IMR-90 (cell line): ENCODE data around the gene CHRNA3. TPM values are rescaled to one million over a fixed set of nuclear protein-coding genes. Genes with fewer than 3 reads are reported as not detected.

Experiments used
- ATAC-seq: fragments of 200-7000 bp; cut with Tn5 transposase; 2 replicates; pipeline ENCODE4 v1.9.1; 2020; ENCODE audit warnings: low read depth, mild to moderate bottlenecking, moderate library complexity
- BruUV-seq: library from RNA; stranded (reverse); fragments of 400-500 nt; replicated peaks from 2 replicates; lab custom pipeline; 2021; lab: Mats Ljungman, UMichigan
- CTCF ChIA-PET: fragments of 300-600 bp; formaldehyde crosslinking; extraction: SDS; loops from one replicate; lab custom pipeline; 2021; ENCODE audit warnings: antibody characterized with exemption; lab: Yijun Ruan, JAX
- POLR2A ChIA-PET: fragments of 300-600 bp; sonication (Branson Sonifier 250); formaldehyde crosslinking; loops from one replicate; lab custom pipeline; 2022; ENCODE audit warnings: antibody characterized with exemption; ENCODE audit not compliant: unreplicated experiment; lab: Charles Lee
- DNase-seq: peaks from one replicate; pipeline ENCODE4 v3.0.0; 2013
- H2AFZ ChIP-seq: replicated peaks from 2 replicates; pipeline ENCODE3; 2013; ENCODE audit warnings: low read length, mild to moderate bottlenecking; ENCODE audit not compliant: poor library complexity
- H2AK5ac ChIP-seq: 2 replicates; pipeline ENCODE4 v1.6.1; 2013; ENCODE audit warnings: low read depth, low read length, inconsistent platforms
- H2AK9ac ChIP-seq: replicated peaks from 2 replicates; pipeline ENCODE3; 2013; ENCODE audit warnings: mild to moderate bottlenecking, low read depth, low read length, moderate library complexity; ENCODE audit not compliant: poor library complexity
- H2BK120ac ChIP-seq: 2 replicates; pipeline ENCODE4 v1.6.1; 2013; ENCODE audit warnings: low read depth, low read length, inconsistent platforms
- H2BK15ac ChIP-seq: 3 replicates; pipeline ENCODE4 v1.6.1; 2013; ENCODE audit warnings: low read depth, low read length, inconsistent platforms
- H2BK20ac ChIP-seq: 2 replicates; pipeline ENCODE4 v1.6.1; 2013; ENCODE audit warnings: low read depth, mild to moderate bottlenecking, inconsistent platforms, low read length, moderate library complexity
- H2BK5ac ChIP-seq: 2 replicates; pipeline ENCODE4 v1.6.1; 2013; ENCODE audit warnings: mild to moderate bottlenecking, low read depth, low read length, inconsistent platforms; ENCODE audit not compliant: poor library complexity, severe bottlenecking
- H3K14ac ChIP-seq: replicated peaks from 2 replicates; pipeline ENCODE4 v1.6.1; 2013; ENCODE audit warnings: low read depth, low read length, inconsistent platforms
- H3K18ac ChIP-seq: 2 replicates; pipeline ENCODE4 v1.6.1; 2013; ENCODE audit warnings: low read depth, low read length, control low read depth
- H3K23ac ChIP-seq: 2 replicates; pipeline ENCODE4 v1.6.1; 2013; ENCODE audit warnings: low read depth, low read length, inconsistent platforms
- H3K27ac ChIP-seq: 2 replicates; pipeline ENCODE4 v1.5.1; 2013; ENCODE audit warnings: mild to moderate bottlenecking, control low read depth, low read length; ENCODE audit not compliant: insufficient read depth
- H3K27me3 ChIP-seq: 2 replicates; pipeline ENCODE4 v1.6.1; 2013; ENCODE audit warnings: low read length; ENCODE audit not compliant: control insufficient read depth, insufficient read depth
- H3K36me3 ChIP-seq: 2 replicates; pipeline ENCODE4 v1.6.1; 2013; ENCODE audit warnings: low read length, mixed read lengths; ENCODE audit not compliant: control insufficient read depth, insufficient read depth
- H3K4ac ChIP-seq: 2 replicates; pipeline ENCODE4 v1.6.1; 2013; ENCODE audit warnings: low read depth, low read length, inconsistent platforms
- H3K4me1 ChIP-seq: 2 replicates; pipeline ENCODE4 v1.6.1; 2013; ENCODE audit warnings: low read length, mixed read lengths; ENCODE audit not compliant: control insufficient read depth, insufficient read depth
- H3K4me2 ChIP-seq: 2 replicates; pipeline ENCODE4 v1.6.1; 2013; ENCODE audit warnings: low read depth, mild to moderate bottlenecking, control low read depth, low read length, moderate library complexity
- H3K4me3 ChIP-seq: 2 replicates; pipeline ENCODE4 v1.5.1; 2013; ENCODE audit warnings: low read depth, mild to moderate bottlenecking, control low read depth, low read length, moderate library complexity; ENCODE audit not compliant: insufficient read depth
- H3K56ac ChIP-seq: 2 replicates; pipeline ENCODE4 v1.6.1; 2013; ENCODE audit warnings: low read length, inconsistent platforms; ENCODE audit not compliant: insufficient read depth; ENCODE audit errors: extremely low read depth
- H3K79me1 ChIP-seq, 2 experiments: 2 replicates each; pipeline ENCODE4 v1.6.1; 2013; ENCODE audit warnings: low read length in 2 of 2, inconsistent platforms in 1 of 2, low read depth in 1 of 2
- H3K9ac ChIP-seq: 2 replicates; pipeline ENCODE4 v1.6.1; 2013; ENCODE audit warnings: low read depth, low read length, control low read depth
- H3K9me1 ChIP-seq: 2 replicates; pipeline ENCODE4 v1.6.1; 2013; ENCODE audit warnings: low read length, inconsistent platforms; ENCODE audit not compliant: insufficient read depth
- H3K9me3 ChIP-seq: 2 replicates; pipeline ENCODE4 v1.6.1; 2013; ENCODE audit warnings: low read length; ENCODE audit not compliant: control insufficient read depth, insufficient read depth
- H4K20me1 ChIP-seq: 2 replicates; pipeline ENCODE4 v1.6.1; 2013; ENCODE audit warnings: low read length, inconsistent platforms; ENCODE audit not compliant: insufficient read depth
- H4K5ac ChIP-seq: 2 replicates; pipeline ENCODE4 v1.6.1; 2013; ENCODE audit warnings: mild to moderate bottlenecking, low read depth, low read length, control low read depth
- H4K8ac ChIP-seq, 2 experiments: 2 replicates each; pipeline ENCODE4 v1.6.1; 2013; ENCODE audit warnings: low read depth in 2 of 2, low read length in 2 of 2, control low read depth in 1 of 2, inconsistent platforms in 1 of 2
- H4K91ac ChIP-seq: 2 replicates; pipeline ENCODE4 v1.6.1; 2013; ENCODE audit warnings: low read depth, low read length, inconsistent platforms; ENCODE audit not compliant: insufficient read depth
- BHLHE40 ChIP-seq: fragments of 150-350 bp; IDR thresholded peaks from 2 replicates; pipeline ENCODE4 v1.6.1; 2016; ENCODE audit warnings: mild to moderate bottlenecking, low read depth, low read length
- CEBPB ChIP-seq: IDR thresholded peaks from 2 replicates; pipeline ENCODE4 v1.6.1; 2012; ENCODE audit warnings: low read depth, low read length, improper control_type of control experiment
- FOS ChIP-seq: fragments of 150-350 bp; IDR thresholded peaks from 2 replicates; pipeline ENCODE4 v1.6.1; 2016; ENCODE audit warnings: low read depth, low read length
- MAFK ChIP-seq: IDR thresholded peaks from 2 replicates; pipeline ENCODE4 v1.6.1; 2012; ENCODE audit warnings: low read depth, low read length, improper control_type of control experiment
- MAZ ChIP-seq: IDR thresholded peaks from 2 replicates; pipeline ENCODE4 v1.6.1; 2012; ENCODE audit warnings: low read depth, mild to moderate bottlenecking, low read length, improper control_type of control experiment, moderate library complexity, borderline replicate concordance
- POLR2A ChIP-seq: IDR thresholded peaks from 2 replicates; pipeline ENCODE4 v1.6.1; 2012; ENCODE audit warnings: mild to moderate bottlenecking, low read depth, low read length
- RAD21 ChIP-seq: IDR thresholded peaks from 2 replicates; pipeline ENCODE4 v1.6.1; 2012; ENCODE audit warnings: low read length, improper control_type of control experiment
- RCOR1 ChIP-seq: IDR thresholded peaks from 2 replicates; pipeline ENCODE4 v1.6.1; 2012; ENCODE audit warnings: mild to moderate bottlenecking, low read length, improper control_type of control experiment; ENCODE audit not compliant: insufficient replicate concordance
- SMC3 ChIP-seq: fragments of 150-350 bp; IDR thresholded peaks from 2 replicates; pipeline ENCODE4 v1.6.1; 2016; ENCODE audit warnings: low read depth, mild to moderate bottlenecking, antibody characterized with exemption, low read length, moderate library complexity
- dilution Hi-C: fragments of 300-500 bp; cut with HindIII; formaldehyde crosslinking; loops from one replicate; pipeline ENCODE4 v1.14.3; 2018; ENCODE audit warnings: low sequenced_read_pairs; ENCODE audit not compliant: unreplicated experiment
- in situ Hi-C: fragments of 300-500 bp; cut with MboI; formaldehyde crosslinking; loops from 3 replicates; pipeline ENCODE4 v1.14.3; 2019; ENCODE audit warnings: low sequenced_read_pairs, inconsistent platforms, mixed read lengths
- intact Hi-C: fragments of 100-400 bp; cut with micrococcal nuclease; formaldehyde crosslinking; loops from 2 replicates; pipeline ENCODE4 v1.10.0; 2022
- polyA plus RNA-seq, 3 experiments: library from polyadenylated mRNA; depleted of rRNA; stranded (reverse); fragments of >200 nt; gene quantifications; 2 replicates each; pipeline ENCODE4 v1.2.3, GENCODE V29; 2012; ENCODE audit warnings: low replicate concordance in 1 of 3
- total RNA-seq: library from RNA; depleted of rRNA; stranded (reverse); fragments of >200 nt; gene quantifications from 2 replicates; pipeline ENCODE4 v1.2.3, GENCODE V29; 2012
- TF ChIP-seq, protein P1 (sequence below): fragments of 150-350 bp; IDR thresholded peaks from 2 replicates; pipeline ENCODE4 v1.6.1; 2017; ENCODE audit warnings: mild to moderate bottlenecking, antibody characterized with exemption, low read length, low read depth
- TF ChIP-seq, protein P2 (sequence below): fragments of 150-350 bp; IDR thresholded peaks from 2 replicates; pipeline ENCODE4 v1.6.1; 2016; ENCODE audit warnings: low read depth, mild to moderate bottlenecking, low read length, moderate library complexity, borderline replicate concordance
- TF ChIP-seq, protein P3 (sequence below): conservative IDR thresholded peaks from 2 replicates; pipeline ENCODE4 v1.5.1; 2012; ENCODE audit warnings: mild to moderate bottlenecking, low read depth, low read length, improper control_type of control experiment

The CHRNA3 gene
- total and polyA plus RNA-seq, 2 of the 4 experiments (the other 2 are of a cell fraction), result not detected

GRCh38 chr15:78599189-78599588 lies 21.6 kb downstream of the CHRNA3 start:
- H3K27me3 ChIP-seq, result peaks cover 2% of the 10 kb centered on the region; the same call in 1 of the 2 replicates
- no peak overlapping the region for H2AK5ac ChIP-seq
- ATAC-seq (no peak), DNase-seq (no peak)
- no peak overlapping the region for H2BK20ac ChIP-seq
- no peak overlapping the region for H3K18ac ChIP-seq
- TF ChIP-seq POLR2A (no peak), SMC3 (no peak), RAD21 (no peak), MAZ (no peak), RCOR1 (no peak), FOS (no peak), MAFK (no peak), CEBPB (no peak), BHLHE40 (no peak)
- TF ChIP-seq, protein P1, sequence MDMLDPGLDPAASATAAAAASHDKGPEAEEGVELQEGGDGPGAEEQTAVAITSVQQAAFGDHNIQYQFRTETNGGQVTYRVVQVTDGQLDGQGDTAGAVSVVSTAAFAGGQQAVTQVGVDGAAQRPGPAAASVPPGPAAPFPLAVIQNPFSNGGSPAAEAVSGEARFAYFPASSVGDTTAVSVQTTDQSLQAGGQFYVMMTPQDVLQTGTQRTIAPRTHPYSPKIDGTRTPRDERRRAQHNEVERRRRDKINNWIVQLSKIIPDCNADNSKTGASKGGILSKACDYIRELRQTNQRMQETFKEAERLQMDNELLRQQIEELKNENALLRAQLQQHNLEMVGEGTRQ, result no peak
- TF ChIP-seq, protein P2, sequence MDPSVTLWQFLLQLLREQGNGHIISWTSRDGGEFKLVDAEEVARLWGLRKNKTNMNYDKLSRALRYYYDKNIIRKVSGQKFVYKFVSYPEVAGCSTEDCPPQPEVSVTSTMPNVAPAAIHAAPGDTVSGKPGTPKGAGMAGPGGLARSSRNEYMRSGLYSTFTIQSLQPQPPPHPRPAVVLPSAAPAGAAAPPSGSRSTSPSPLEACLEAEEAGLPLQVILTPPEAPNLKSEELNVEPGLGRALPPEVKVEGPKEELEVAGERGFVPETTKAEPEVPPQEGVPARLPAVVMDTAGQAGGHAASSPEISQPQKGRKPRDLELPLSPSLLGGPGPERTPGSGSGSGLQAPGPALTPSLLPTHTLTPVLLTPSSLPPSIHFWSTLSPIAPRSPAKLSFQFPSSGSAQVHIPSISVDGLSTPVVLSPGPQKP, result no peak
- TF ChIP-seq, protein P3, sequence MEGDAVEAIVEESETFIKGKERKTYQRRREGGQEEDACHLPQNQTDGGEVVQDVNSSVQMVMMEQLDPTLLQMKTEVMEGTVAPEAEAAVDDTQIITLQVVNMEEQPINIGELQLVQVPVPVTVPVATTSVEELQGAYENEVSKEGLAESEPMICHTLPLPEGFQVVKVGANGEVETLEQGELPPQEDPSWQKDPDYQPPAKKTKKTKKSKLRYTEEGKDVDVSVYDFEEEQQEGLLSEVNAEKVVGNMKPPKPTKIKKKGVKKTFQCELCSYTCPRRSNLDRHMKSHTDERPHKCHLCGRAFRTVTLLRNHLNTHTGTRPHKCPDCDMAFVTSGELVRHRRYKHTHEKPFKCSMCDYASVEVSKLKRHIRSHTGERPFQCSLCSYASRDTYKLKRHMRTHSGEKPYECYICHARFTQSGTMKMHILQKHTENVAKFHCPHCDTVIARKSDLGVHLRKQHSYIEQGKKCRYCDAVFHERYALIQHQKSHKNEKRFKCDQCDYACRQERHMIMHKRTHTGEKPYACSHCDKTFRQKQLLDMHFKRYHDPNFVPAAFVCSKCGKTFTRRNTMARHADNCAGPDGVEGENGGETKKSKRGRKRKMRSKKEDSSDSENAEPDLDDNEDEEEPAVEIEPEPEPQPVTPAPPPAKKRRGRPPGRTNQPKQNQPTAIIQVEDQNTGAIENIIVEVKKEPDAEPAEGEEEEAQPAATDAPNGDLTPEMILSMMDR, result no peak
- no peak overlapping the region for H3K14ac ChIP-seq
- no peaks in the 10 kb centered on the region for H3K36me3 ChIP-seq
- no peak overlapping the region for H4K5ac ChIP-seq
- no peak overlapping the region for H3K23ac ChIP-seq
- H3K79me1 ChIP-seq, result no peaks in the 10 kb centered on the region
- BruUV-seq, result no TSS peak
- H2BK5ac ChIP-seq, result no peak overlapping the region
- in situ Hi-C loops, result no loop called here
- no peak overlapping the region for H2BK120ac ChIP-seq
- no peak overlapping the region for H2AFZ ChIP-seq
- H3K9me1 ChIP-seq, result no peaks in the 10 kb centered on the region
- H4K91ac ChIP-seq, result no peak overlapping the region
- no peak overlapping the region for H3K4me3 ChIP-seq
- CTCF ChIA-PET, result no interaction called here
- no peak overlapping the region for H3K4me2 ChIP-seq
- H3K56ac ChIP-seq, result no peak overlapping the region
- dilution Hi-C loops, result no loop called here
- H4K20me1 ChIP-seq, result no peaks in the 10 kb centered on the region
- POLR2A ChIA-PET, result interaction anchor here (0.6 kb wide), 1 partner anchor 105 kb away, joined by 4 read pairs; no protein-coding TSS in a partner anchor
- H2AK9ac ChIP-seq, result no peak overlapping the region
- no peak overlapping the region for H3K9ac ChIP-seq
- intact Hi-C loops, result no loop called here
- no peak overlapping the region for H4K8ac ChIP-seq
- no peak overlapping the region for H3K27ac ChIP-seq
- H2BK15ac ChIP-seq, result no peak overlapping the region
- H3K4ac ChIP-seq, result no peak overlapping the region
- no peaks in the 10 kb centered on the region for H3K4me1 ChIP-seq
- H3K9me3 ChIP-seq, result no peaks in the 10 kb centered on the region
